H1 (cell line): ENCODE data around the gene TMEM178B. TPM values are rescaled to one million over a fixed set of nuclear protein-coding genes. Genes with fewer than 3 reads are reported as not detected.
A peak's percentile ranks its signal among the peaks of the same experiment; 100 is the strongest.

Experiments
- ASH2L ChIP-seq: fragments of 200-600, 300-600 bp; sonication (generic); IDR thresholded peaks from one replicate; pipeline ENCODE4 v1.7.1; 2017; ENCODE audit warnings: low read length
- ATF3 ChIP-seq: IDR thresholded peaks from 2 replicates; pipeline ENCODE4 v1.6.1; 2011; ENCODE audit warnings: low read depth, mild to moderate bottlenecking, low read length; ENCODE audit not compliant: insufficient read depth
- CHD1 ChIP-seq: IDR thresholded peaks from 2 replicates; pipeline ENCODE4 v1.6.1; 2012; ENCODE audit warnings: low read depth, low read length, improper control_type of control experiment
- FOSL1 ChIP-seq: IDR thresholded peaks from 2 replicates; pipeline ENCODE4 v1.6.1; 2011; ENCODE audit warnings: mild to moderate bottlenecking, low read depth, low read length, moderate library complexity; ENCODE audit not compliant: insufficient read depth
- HDAC6 ChIP-seq: IDR thresholded peaks from one replicate; pipeline ENCODE4 v1.7.1; 2012; ENCODE audit warnings: low read depth, mild to moderate bottlenecking, inconsistent platforms, low read length, moderate library complexity
- POU5F1 ChIP-seq: IDR thresholded peaks from 2 replicates; pipeline ENCODE4 v1.6.1; 2011; ENCODE audit warnings: low read depth, mild to moderate bottlenecking, low read length, moderate library complexity
- SIN3A ChIP-seq, 2 experiments: IDR thresholded peaks in 1 of 2; conservative IDR thresholded peaks in 1 of 2; 2 replicates each; pipeline ENCODE4 v1.6.1; 2011 to 2012; ENCODE audit warnings: low read length in 2 of 2, improper control_type of control experiment in 1 of 2, low read depth in 1 of 2, mild to moderate bottlenecking in 1 of 2
- TAF7 ChIP-seq: optimal IDR thresholded peaks from 2 replicates; pipeline ENCODE3; 2011; ENCODE audit warnings: low read depth, mild to moderate bottlenecking, inconsistent platforms, low read length, moderate library complexity, borderline replicate concordance
- ZNF274 ChIP-seq: IDR thresholded peaks from 2 replicates; pipeline ENCODE4 v1.7.0; 2012; ENCODE audit warnings: low read length, borderline replicate concordance; ENCODE audit errors: extremely low read depth
- polyA plus RNA-seq, 7 experiments: library from polyadenylated mRNA; depleted of rRNA in 3 of 7; stranded (reverse) in 5 of 7; unstranded in 2 of 7; fragments of >200 nt in 5 of 7; fragments of 200-250 nt in 2 of 7; gene quantifications; 1 replicate in 5 of 7; 2 replicates in 1 of 7; 4 replicates in 1 of 7; pipeline versions ENCODE4 v1.2.1 to v1.2.3, GENCODE V29; 2011 to 2013; ENCODE audit warnings: missing spikeins in 2 of 7, mixed read lengths in 2 of 7
- total RNA-seq: library from RNA; stranded (reverse); fragmentation: NEBNext Ultra II Directional; extraction: Animal tissue kit (Norgen Biotek cat#: 25700); gene quantifications from 2 replicates; pipeline ENCODE4 v1.2.1, GENCODE V29; 2021
- TF ChIP-seq, protein P1 (sequence below): fragments of 300-600 bp; sonication (generic); IDR thresholded peaks from 2 replicates; pipeline ENCODE4 v1.7.1; 2012; ENCODE audit warnings: low read length, moderate library complexity, mild to moderate bottlenecking, inconsistent platforms; ENCODE audit not compliant: insufficient replicate concordance

TMEM178B gene
- total and polyA plus RNA-seq, 2 of the 8 experiments (the other 6 are each of a cell fraction or from before 2014, with no cell fraction given): 5.3 to 18.1 TPM

DNA sequence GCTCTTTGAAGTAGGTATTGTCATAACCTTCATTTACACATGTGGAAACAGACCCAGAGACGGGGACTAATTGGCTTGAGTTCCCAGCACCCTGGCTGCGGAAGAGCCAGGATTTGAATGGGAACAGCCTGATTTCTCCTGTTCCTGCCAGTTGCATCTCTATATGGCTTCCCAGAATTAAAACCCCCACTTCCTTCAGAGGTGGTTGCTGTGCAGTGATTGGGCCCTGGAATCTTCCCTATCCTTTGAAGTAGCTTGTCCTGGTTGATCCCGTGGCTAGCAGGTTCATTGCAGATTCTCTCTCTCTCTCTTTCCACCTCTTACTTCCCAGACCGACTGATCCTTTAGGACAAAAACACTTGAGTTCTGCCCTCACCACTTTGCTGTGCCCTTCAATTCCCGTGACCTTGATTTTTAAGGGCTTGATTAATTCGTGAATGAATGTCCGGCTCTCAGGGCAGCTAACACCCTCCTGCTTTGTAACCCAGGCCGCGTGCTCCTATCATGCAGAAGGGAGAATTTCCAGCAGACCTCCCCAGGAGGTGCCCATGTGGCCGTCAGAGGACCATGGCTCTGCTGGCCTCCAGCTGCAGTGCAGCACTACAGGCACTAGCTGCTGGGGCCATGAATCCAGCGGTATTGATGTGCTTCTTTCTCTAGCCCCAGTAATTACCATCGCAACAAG, 356.7 kb downstream of the TMEM178B start (continued):
- TF ChIP-seq, protein P1, sequence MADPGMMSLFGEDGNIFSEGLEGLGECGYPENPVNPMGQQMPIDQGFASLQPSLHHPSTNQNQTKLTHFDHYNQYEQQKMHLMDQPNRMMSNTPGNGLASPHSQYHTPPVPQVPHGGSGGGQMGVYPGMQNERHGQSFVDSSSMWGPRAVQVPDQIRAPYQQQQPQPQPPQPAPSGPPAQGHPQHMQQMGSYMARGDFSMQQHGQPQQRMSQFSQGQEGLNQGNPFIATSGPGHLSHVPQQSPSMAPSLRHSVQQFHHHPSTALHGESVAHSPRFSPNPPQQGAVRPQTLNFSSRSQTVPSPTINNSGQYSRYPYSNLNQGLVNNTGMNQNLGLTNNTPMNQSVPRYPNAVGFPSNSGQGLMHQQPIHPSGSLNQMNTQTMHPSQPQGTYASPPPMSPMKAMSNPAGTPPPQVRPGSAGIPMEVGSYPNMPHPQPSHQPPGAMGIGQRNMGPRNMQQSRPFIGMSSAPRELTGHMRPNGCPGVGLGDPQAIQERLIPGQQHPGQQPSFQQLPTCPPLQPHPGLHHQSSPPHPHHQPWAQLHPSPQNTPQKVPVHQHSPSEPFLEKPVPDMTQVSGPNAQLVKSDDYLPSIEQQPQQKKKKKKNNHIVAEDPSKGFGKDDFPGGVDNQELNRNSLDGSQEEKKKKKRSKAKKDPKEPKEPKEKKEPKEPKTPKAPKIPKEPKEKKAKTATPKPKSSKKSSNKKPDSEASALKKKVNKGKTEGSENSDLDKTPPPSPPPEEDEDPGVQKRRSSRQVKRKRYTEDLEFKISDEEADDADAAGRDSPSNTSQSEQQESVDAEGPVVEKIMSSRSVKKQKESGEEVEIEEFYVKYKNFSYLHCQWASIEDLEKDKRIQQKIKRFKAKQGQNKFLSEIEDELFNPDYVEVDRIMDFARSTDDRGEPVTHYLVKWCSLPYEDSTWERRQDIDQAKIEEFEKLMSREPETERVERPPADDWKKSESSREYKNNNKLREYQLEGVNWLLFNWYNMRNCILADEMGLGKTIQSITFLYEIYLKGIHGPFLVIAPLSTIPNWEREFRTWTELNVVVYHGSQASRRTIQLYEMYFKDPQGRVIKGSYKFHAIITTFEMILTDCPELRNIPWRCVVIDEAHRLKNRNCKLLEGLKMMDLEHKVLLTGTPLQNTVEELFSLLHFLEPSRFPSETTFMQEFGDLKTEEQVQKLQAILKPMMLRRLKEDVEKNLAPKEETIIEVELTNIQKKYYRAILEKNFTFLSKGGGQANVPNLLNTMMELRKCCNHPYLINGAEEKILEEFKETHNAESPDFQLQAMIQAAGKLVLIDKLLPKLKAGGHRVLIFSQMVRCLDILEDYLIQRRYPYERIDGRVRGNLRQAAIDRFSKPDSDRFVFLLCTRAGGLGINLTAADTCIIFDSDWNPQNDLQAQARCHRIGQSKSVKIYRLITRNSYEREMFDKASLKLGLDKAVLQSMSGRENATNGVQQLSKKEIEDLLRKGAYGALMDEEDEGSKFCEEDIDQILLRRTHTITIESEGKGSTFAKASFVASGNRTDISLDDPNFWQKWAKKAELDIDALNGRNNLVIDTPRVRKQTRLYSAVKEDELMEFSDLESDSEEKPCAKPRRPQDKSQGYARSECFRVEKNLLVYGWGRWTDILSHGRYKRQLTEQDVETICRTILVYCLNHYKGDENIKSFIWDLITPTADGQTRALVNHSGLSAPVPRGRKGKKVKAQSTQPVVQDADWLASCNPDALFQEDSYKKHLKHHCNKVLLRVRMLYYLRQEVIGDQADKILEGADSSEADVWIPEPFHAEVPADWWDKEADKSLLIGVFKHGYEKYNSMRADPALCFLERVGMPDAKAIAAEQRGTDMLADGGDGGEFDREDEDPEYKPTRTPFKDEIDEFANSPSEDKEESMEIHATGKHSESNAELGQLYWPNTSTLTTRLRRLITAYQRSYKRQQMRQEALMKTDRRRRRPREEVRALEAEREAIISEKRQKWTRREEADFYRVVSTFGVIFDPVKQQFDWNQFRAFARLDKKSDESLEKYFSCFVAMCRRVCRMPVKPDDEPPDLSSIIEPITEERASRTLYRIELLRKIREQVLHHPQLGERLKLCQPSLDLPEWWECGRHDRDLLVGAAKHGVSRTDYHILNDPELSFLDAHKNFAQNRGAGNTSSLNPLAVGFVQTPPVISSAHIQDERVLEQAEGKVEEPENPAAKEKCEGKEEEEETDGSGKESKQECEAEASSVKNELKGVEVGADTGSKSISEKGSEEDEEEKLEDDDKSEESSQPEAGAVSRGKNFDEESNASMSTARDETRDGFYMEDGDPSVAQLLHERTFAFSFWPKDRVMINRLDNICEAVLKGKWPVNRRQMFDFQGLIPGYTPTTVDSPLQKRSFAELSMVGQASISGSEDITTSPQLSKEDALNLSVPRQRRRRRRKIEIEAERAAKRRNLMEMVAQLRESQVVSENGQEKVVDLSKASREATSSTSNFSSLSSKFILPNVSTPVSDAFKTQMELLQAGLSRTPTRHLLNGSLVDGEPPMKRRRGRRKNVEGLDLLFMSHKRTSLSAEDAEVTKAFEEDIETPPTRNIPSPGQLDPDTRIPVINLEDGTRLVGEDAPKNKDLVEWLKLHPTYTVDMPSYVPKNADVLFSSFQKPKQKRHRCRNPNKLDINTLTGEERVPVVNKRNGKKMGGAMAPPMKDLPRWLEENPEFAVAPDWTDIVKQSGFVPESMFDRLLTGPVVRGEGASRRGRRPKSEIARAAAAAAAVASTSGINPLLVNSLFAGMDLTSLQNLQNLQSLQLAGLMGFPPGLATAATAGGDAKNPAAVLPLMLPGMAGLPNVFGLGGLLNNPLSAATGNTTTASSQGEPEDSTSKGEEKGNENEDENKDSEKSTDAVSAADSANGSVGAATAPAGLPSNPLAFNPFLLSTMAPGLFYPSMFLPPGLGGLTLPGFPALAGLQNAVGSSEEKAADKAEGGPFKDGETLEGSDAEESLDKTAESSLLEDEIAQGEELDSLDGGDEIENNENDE: peak; percentile 36
- TF ChIP-seq TAF7 (no peak), SIN3A (conservative IDR thresholded peaks at IDR 0.05 in 1 of 2, IDR thresholded peaks at IDR 0.05 in 1 of 2; ENCODE audit: low read depth in 1 of 2, low read length in 2 of 2) (peak in 1 of 2 experiments; percentile 43; a peak in 1 of 4 replicates), ZNF274 (no peak), POU5F1 (no peak), ASH2L (peak; percentile 48), CHD1 (no peak), HDAC6 (no peak), ATF3 (no peak), FOSL1 (no peak)
